HG02759 (cell line): ENCODE results near the gene CLHC1.

Experiments used
- ATAC-seq: cut with Tn5 transposase; IDR thresholded peaks from one replicate; pipeline ENCODE4 v1.9.1; 2021; ENCODE audit warnings: mild to moderate bottlenecking, moderate library complexity; ENCODE audit not compliant: unreplicated experiment

Gene CLHC1

DNA sequence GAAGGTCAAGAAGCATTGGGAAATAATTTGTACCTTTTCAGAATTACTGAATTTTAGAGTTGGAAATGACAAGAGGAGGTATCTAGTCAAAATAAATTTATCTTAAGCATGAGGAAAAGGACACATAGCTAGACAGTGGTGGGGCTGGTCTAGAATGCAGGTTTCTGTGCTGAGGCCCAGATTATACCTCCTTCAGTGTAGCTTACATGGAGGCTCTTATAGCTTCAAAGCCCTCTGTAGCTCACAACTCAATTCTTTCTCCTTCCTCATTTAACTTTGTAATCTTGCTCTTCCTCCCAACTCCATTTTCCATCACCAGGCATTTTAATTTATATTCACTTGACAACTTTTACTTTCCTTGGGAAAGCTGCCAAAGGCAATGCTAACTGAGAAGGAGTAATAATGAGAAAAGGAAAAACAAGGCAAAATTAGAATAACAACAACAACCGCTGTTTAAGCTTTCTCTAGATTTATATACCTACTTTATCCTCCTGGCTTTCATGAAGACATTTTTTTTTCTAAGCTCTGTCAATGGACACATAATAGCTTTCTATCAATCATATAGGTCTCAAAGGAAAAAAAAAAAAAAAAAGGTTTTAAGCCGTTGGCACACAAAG lies 58.5 kb downstream of the CLHC1 start:
- no peak for ATAC-seq

DNA sequence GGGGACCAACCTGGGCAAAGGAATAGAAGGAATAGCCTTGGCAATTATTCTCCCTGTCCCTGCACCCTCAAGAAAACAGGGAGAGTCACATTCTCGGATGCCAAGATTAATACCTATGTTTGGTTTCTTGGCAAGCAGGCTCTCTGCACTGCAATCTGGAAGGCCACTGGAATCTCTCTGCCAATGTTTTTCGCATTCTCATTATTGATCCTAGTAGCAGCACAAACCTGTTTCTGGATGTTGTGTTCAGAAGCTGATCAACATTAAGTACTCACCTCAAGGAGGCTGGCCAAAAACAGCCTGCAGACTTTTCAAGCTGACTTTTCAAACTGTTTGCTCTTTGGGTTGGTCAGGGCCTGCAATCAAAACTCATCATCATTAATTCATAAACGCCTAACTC lies 62.2 kb downstream of the CLHC1 start:
- no peak for ATAC-seq

DNA sequence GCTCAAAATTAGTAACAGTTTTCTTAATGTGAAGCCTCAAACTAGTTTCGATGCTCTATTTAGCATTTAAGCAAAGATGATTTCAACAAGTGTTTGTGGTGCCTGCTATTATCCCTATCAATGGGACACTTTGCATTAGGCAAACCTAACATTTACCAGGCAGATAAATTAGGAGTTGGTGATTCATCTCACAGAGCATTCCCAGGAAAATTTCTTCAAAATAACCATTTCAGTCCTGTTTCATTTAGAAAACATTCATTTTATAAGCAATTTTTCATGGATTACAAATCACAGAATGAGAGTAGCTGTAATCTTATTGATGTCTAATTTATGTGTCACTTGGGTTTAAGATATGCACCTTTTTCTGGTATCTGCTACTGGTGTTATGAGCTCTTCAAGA lies 62.7 kb downstream of the CLHC1 start:
- ATAC-seq = no peak

DNA sequence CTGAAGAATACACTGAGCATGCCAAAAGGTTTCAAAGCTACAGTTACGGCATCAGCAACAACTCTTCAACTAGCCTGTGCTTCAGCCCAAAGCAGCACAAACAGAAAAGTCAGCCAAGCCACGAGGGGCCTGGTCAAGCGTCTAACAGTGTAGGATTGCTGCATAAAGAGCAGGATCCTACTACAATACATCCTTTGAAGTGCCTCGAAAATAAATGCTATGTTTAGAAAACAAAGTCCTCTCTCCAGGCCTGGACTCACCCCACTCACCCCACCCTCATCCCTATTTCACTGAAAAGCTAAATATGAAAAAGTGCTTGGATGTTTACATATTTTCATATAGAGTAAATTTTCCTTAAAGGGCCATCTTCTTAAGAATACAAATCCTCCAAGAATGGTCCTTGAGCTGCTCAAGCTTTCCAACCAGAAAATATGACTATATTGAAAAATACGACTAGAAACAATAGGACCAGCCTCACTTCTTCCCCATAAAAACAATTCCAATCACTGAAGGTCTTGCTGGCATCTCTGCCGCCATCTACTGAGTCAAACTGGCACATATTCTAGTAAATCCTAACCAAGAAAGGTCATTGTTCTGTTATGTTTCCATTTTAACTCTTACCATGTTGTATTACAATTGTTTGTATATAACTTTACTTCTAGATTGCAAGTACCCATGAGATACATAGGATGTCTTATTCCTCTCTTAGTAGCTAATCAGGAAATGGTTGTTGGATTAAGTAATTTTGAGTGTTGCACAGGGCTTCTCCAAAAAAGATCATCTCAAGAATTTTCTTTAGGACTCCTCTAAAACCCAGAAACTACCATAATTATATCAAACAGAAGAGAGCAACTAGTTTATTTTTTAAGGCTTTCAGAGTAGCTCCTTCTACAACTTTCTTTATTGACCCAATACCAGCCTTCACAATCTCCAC lies 63.6 kb downstream of the CLHC1 start:
- peak; percentile 66 for ATAC-seq

DNA sequence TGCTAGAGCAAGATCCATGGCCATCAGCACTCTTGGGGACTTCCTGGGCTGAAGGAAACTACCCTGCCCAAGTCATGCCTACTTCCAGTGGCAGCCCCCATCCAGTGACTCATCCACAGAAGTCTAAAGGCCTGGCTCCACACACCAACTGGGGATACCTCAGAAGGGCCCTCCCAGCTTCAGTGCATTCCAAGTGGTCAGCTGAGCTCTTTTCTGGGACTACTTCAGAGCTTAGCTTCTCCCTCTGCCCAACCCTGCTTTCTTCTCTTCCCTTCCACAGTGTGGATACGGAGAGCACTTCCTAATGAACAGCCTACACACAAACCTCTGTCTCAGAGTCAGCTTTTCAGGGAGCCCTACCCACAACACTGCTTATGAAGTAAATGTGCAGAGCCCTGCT lies 66.5 kb downstream of the CLHC1 start:
- no peak for ATAC-seq

DNA sequence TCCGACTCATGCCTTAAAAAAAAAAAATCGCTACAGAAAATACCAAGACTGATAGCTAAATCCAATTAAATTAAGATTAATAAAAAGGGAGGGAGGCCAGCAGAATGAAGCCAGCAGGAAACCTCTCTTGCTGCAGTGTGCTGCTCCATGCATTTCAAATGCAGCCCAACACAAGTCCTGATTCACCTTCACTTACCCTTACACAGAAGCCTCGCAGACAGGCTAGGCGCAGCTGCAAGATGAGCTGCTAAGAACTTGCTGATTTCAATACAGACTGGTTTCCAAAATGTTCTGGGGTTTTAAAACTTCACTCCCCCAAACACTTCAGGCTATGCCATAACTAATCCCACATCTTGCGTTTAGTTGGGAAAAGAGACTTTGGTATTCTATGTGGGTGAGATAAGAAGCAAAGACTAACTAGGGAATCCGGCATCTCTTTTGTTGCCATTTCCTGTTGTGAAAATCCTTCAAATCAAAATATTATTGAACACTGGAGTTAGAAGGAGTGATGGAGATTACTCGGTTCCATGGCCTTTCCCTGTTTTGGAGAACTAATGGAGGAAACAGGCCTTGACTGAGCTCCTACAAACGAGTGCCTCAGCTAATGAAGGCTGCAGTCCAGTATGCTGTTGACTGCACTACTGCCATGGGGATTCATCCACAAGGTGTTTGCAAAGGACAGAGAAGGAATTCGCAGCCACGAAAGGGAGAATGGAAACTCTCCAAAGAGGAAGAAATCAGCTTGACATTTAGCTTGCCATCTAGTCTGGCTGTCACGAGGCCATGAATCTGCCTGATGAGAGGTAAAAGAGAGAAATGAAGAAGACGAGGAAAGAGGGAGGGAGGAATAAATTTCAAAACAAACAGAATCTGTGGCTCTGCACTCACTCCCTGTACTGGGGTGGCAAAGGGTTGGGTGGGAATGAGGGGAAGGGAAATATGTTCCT lies 67.3 kb downstream of the CLHC1 start:
- ATAC-seq = no peak

DNA sequence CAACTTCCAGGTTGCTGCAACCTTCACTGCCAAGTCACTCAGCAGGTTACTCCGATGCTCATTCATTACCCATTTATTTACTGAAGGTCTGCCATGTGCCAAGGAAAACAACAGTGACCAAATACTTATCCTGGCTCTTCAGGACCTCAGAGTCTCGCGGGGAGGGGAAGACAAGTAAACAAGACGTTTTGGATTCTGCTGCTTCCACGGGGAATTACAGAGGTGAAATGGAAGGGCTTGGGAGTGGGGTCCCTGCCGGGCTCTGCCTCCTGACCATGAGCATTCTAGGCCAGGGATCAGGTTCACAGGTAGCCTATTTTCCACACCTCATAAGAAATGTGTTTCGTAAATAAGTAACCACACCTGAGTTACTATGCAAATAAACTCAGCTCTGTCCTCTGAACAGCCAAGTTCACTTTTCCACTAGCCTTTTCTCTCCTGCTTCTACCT lies 68.1 kb downstream of the CLHC1 start:
- ATAC-seq = no peak

DNA sequence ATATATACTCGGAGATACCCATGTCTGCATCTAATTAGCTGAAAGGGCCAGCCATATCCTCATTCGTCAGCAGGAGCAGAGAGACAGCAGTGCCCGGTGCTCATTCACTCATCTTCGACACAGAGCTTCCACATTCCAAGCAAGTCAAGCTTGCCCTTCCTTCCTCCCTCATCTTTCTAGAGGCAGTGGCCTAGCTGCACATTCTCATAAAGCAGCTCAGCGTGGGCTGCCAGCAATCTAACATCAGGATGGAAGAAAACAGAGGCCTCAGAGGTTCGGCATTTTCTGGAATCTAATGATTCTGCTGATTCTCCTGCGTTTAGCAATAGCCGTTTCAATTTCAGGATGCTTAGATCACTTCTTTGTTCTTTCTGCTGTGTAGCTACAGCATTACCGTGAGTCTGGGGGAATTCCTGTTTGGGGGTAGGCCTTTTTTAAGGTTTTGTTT lies 68.8 kb downstream of the CLHC1 start:
- ATAC-seq = no peak

DNA sequence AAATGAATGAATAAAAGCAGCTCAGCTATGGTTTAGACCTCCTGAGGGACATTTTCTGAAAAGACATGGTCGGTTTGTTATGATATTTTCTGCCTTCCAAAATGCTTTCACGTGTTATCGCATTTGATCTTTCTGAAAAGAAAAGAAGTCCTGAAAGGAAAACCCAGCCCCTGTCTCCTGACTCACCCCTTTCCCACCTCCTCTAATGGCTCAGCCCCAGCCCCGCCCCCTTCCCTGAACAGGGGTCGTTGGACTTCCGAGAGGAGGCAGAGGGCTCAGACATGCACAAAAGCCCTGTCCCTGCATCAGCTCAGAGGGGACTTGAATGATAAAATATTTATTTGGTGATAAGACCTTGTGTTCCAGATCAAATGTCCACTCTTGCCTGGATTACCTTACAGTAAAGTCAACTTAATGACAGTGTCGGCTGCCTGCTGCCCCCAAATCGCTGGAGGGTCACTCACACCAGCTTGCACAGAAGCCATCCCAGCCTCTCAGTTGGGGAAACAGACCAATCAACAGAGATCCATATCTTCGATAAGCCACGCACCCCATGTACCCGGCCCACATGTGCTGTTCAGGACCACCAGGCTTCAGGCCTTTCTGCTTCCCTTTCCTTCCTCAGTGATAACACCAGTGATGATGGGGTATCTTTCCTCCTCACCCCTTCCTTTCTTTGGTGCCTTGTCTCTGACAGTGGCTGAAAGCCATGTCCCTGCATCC lies 69.6 kb downstream of the CLHC1 start:
- no peak for ATAC-seq

DNA sequence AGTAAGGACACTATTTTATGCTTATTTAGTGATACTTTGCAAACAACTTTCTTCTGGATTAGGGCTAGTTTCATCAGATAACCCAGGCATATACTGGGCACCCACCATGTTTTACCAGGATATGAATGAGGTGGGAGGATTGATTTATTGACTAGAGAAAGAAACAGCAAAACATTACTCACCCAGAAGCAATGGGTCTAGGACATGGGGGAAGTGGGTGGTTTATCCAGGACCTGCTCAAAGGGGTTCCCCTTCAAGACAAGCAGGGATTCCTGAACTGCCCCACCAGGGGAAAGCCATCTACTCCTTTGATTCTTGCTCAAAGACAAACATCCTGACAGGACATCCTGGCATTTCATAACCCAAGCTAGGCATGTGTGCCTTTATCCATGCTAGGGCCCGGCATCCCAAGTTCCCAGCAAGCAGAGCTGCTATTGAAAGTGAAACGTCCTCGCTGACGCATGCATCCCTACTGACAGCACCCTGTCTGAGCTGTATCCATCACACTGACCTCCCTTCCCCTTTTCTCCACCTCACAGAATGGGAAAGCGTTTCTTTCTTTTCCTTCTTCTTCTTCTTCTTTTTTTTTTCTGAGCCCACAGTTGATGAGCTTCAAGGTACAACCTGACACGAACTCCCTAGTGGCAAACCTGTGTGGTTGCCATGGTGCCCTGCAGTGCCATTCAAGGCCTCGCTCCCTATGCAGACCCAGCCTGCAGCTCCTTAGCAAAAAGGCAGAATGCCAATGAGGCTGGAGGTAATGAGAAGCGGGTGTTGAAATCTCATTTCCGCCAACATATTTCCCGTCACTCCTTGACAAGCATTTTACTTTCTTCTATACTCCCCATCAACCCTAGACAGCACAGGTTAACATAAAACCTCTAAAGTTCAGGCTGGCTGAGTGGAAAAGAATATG lies 70.5 kb downstream of the CLHC1 start:
- no peak for ATAC-seq

DNA sequence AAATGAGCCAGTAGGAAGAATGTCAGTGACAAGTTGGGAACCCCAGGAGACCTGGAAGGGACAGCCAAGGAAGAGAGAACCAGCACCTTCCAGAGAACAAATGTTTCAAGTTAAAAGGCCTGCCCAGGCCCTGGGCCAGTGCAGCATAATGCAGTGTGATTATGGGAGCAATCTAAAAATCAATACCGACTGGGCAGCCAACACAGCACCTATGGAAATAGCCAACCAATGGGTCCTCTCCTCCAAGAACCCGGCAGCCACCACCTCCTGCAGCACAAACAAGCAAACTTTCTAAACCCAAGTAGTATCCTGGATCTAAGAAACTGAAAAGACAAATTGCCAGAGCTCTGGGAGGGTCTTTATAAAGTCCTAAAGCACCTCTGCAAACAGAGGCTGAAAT lies 71.7 kb downstream of the CLHC1 start:
- ATAC-seq = no peak

DNA sequence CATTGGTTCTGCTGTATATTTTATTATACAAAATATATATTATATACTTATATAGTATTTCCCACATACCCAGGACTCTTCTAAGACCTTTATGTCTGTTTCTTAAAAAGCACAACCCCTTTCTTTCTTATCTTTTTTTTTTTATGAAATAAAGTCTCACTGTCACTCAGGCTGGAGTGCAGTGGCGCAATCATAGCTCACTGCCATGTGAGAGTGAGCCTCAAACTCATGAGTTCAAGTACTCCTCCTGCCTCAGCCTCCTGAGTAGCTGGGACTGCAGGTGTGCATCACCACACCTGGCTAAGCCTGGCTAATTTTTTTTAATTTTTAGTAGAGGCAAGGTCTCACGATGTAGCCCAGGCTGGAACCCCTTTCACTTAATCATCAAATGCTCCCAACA lies 72.3 kb downstream of the CLHC1 start:
- ATAC-seq = no peak

DNA sequence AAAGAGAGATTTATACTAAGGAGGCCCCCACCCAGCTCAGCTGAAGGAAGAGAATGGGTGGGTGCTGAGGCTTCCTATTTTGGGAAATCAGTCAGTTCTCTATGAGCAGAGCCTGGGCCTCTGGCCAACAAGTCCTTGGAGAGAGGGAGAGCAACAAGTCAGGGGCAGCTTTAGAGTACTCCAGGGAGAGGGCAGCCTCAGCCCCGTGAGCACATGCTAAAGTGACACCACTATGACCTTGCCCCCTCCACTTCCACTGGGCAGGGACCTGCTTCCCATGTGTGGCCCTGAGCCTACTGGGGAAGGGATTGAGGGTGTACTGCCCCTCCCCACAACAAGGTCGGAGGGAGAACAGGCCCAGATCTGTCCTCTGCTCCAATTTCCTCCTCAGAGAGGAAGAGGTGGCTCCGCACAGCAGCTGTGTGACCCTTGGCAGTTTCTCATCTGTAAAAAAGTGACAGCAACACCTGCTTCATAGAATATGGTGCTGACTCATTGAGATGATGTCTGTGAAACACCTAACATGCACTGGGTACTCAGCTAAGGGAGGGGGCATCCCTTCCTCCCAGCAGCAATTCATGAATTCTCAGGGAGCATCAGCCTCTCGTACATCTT lies 72.9 kb downstream of the CLHC1 start:
- peak; percentile 89 for ATAC-seq

DNA sequence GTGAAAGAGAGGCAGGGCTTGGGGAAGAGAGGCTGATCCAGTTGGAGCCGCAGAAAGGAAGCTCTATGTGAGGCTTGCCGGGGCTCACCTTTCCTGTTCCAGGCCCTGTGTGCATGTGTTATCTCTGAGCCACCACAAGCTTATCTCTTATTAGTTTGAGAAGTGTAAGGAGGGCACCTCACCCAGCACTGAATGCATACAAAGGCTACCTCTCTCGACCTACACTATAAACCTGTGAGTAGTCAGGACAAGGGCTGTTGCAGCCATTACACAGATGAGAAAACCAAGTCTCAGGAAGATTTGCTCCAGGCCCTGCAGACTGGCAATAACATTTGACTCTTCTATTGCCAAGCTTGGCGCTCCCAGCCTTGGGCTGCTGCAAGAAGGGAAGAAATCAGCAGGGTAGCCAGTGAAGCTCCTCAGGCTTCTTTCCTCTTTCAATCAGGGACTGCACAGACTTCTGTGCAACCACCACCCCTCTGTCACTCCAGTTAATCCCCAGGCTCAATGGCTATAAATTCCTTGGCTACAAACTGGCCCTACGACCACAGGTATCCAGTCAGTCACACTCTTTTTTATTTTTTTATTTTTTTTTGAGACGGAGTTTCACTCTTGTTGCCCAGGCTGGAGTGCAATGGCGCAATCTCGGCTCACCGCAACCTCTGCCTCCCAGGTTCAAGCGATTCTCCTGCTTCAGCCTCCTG lies 73.8 kb downstream of the CLHC1 start:
- no peak for ATAC-seq

DNA sequence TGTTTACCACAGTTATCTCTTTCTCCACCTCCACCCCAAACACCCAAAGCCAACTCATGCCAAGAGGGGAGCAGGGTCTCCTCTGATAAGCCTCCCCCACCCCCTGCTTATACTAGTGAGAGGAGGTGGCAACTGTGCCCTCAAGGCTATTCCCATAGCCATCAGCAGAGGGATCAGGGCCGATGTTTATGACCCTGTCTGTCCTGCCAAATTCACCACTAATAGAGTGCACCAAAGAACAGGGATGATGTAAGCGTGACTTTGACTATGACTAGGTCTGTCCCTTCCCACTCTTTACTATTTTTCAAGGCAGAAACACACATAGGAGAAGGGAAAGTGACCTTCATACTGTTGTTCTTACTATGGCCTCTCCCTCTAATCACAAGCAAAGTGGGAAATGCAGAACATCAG lies 74.6 kb downstream of the CLHC1 start:
- ATAC-seq = no peak

DNA sequence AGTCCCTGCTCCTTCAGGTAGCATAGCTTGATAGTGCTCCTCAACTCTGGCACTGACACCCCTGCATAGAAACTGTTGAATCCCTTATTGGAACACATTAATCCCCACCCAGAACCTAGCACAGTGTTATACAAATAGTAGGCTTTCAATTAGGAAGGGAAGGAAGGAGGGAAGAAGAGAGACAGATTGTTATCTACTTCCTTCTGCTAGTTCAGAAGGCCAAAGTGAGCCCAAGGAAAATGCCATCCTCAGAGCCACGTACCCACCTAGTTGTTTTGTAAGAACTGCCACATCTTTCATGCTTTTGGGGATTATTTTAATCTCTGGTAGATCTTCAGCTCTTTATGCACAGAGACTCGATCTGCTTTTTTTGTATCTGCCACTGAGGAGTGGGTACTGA lies 75.1 kb downstream of the CLHC1 start:
- ATAC-seq = no peak

DNA sequence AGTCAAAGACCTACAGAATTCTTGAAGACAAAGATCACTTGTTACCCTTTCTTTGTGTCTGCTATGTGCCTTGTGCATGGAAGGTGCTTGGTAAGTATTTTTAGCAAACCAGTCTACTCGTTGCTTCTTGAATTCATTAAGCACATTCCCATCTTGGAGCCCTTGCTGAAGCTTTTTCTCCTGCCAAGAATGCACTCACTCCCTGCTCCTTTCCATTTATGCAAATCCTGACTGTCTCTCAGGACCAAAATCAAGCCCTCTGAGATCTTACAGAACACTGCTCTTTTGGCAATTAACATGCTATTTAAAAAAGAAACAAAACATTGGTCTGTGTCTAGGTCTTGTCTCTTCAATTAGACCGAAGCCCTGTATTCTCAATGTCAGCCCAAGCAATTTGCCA lies 75.8 kb downstream of the CLHC1 start:
- no peak for ATAC-seq

DNA sequence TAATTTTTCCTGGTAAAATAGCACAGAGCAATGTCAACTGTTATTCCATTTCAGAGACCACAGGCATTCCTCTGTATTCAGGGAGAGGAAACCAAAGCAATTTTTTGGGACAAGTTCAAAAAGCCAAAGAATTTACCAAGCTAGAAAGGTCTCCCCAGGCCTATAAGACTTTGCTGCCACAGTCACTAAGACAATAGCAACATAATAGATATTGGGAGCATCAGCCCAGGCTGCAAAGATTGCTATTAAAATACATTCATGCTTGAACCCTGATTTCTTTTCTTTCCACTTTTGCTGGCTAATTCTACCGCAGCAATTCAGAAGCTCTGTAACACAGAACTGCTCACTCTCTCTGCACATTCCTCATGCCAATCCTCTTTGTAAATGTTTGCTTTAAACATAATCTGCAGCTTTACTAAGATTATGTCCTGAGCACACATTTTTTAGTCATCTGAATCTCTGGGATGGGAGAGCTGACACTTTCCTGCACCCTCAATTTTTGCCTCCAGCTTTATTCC lies 76.3 kb downstream of the CLHC1 start:
- ATAC-seq = no peak
